Activated naive CD8-positive, alpha-beta T cell (primary cell): Measurements from ENCODE around the gene ATG13.
"Not testable (repeated sequence)": the region's sequence is repeated elsewhere in the genome, so short reads cannot be mapped to it uniquely, and the experiment has no call there.

Experiments
- H3K27ac Mint-ChIP-seq: one replicate; pipeline ENCODE4 v1.8.0; 2021; ENCODE audit warnings: mixed read lengths
- H3K27me3 Mint-ChIP-seq: one replicate; pipeline ENCODE4 v1.8.0; 2021; ENCODE audit warnings: mixed read lengths
- H3K36me3 Mint-ChIP-seq: one replicate; pipeline ENCODE4 v1.8.0; 2021; ENCODE audit warnings: mixed read lengths
- H3K4me1 Mint-ChIP-seq: one replicate; pipeline ENCODE4 v1.8.0; 2021; ENCODE audit warnings: low read depth, mixed read lengths
- H3K4me3 Mint-ChIP-seq: one replicate; pipeline ENCODE4 v1.8.0; 2021; ENCODE audit warnings: mild to moderate bottlenecking, mixed read lengths
- H3K9me3 Mint-ChIP-seq: one replicate; pipeline ENCODE4 v1.8.0; 2021; ENCODE audit warnings: low read depth, mixed read lengths

Gene ATG13

GRCh38 chr11:46617134-46617971 is at the start of gene ATG13, which contains the start of gene HARBI1:
Gene ATG13 (plus strand): TSS chr11:46617553. CDS start chr11:46644292, 26,739 bp downstream.
Gene HARBI1 (minus strand): TSS chr11:46617227. CDS start chr11:46616237, 990 bp downstream.
- peak within 1 kb of the TSS; percentile 99 for H3K27ac Mint-ChIP-seq
- H3K4me1 Mint-ChIP-seq: peaks cover 40% of the 10 kb centered on the region
- no peaks in the 10 kb centered on the region for H3K9me3 Mint-ChIP-seq
- peaks cover 3% of the 10 kb centered on the region for H3K36me3 Mint-ChIP-seq
- H3K27me3 Mint-ChIP-seq: no peaks in the 10 kb centered on the region
- peak within 1 kb of the TSS; percentile 92 for H3K4me3 Mint-ChIP-seq

GRCh38 chr11:46570790-46571398 is 46.5 kb upstream of the ATG13 start:
- H3K9me3 Mint-ChIP-seq: no peaks in the 10 kb centered on the region
- no peaks in the 10 kb centered on the region for H3K27me3 Mint-ChIP-seq
- peaks cover 10% of the 10 kb centered on the region for H3K36me3 Mint-ChIP-seq
- peak overlapping the region; percentile 11 for H3K27ac Mint-ChIP-seq
- H3K4me3 Mint-ChIP-seq: no peak overlapping the region
- peaks cover 28% of the 10 kb centered on the region for H3K4me1 Mint-ChIP-seq

GRCh38 chr11:46574656-46575055 is 42.7 kb upstream of the ATG13 start:
- Mint-ChIP-seq H3K4me1 (peaks cover 34% of the 10 kb centered on the region), H3K36me3 (peaks cover 17% of the 10 kb centered on the region), H3K27me3 (no peaks in the 10 kb centered on the region), H3K27ac (no peak overlapping the region), H3K9me3 (no peaks in the 10 kb centered on the region), H3K4me3 (no peak overlapping the region)

DNA sequence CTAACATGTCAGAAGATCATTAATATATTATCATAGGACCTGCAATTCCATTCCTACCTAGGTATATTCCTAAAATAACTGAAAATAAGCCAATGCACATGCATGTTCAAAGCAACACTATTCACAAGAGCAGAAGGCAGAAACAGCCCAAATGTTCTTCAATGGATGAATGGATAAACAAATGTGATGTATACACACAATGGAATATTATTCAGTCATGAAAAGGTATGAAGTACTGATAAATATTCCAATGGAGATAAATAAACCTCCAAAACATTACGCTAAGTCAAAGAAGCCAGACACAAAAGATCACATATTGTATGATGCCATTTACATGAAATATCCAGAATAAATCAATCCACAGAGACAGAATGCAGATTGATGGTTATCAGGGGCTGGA is 40.3 kb upstream of the ATG13 start:
- peaks cover 21% of the 10 kb centered on the region for H3K36me3 Mint-ChIP-seq

GRCh38 chr11:46582588-46582987 is 34.8 kb upstream of the ATG13 start:
- Mint-ChIP-seq H3K36me3 (peaks cover 8% of the 10 kb centered on the region), H3K4me1 (peaks cover 29% of the 10 kb centered on the region), H3K27ac (no peak overlapping the region), H3K9me3 (no peaks in the 10 kb centered on the region), H3K27me3 (no peaks in the 10 kb centered on the region), H3K4me3 (no peak overlapping the region)

More for the DNA sequence above, 40.3 kb upstream of the ATG13 start:
- peaks cover 34% of the 10 kb centered on the region for H3K4me1 Mint-ChIP-seq
- no peak overlapping the region for H3K27ac Mint-ChIP-seq
- no peaks in the 10 kb centered on the region for H3K9me3 Mint-ChIP-seq
- no peak overlapping the region for H3K4me3 Mint-ChIP-seq
- no peaks in the 10 kb centered on the region for H3K27me3 Mint-ChIP-seq

GRCh38 chr11:46583513-46583912 is 33.8 kb upstream of the ATG13 start:
- H3K27me3 Mint-ChIP-seq: not testable (repeated sequence)

DNA sequence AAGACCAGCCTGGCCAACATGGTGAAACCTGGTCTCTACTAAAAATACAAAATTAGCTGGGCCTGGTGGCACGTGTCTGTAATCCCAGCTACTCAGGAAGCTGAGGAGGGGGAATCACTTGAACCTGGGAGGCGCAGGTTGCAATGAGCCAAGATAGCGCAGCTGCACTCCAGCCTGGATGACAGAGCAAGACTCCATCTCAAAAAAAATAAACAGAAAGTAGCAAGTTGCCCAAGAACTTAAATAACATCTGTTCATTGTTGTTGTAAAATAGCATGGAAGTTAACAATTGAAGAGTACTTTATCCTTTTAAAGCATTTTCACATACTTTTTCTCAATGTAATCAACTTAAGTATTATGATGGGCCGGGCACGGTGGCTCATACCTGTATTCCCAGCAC is 29.2 kb upstream of the ATG13 start:
- Mint-ChIP-seq H3K4me1 (peaks cover 44% of the 10 kb centered on the region), H3K36me3 (peaks cover 7% of the 10 kb centered on the region), H3K27ac (no peak overlapping the region), H3K9me3 (no peaks in the 10 kb centered on the region), H3K4me3 (no peak overlapping the region), H3K27me3 (no peaks in the 10 kb centered on the region)

More at GRCh38 chr11:46583513-46583912, 33.8 kb upstream of the ATG13 start:
- H3K4me3 Mint-ChIP-seq, H3K9me3 Mint-ChIP-seq, H3K27ac Mint-ChIP-seq: not testable (repeated sequence)
- H3K4me1 Mint-ChIP-seq: peaks cover 36% of the 10 kb centered on the region
- H3K36me3 Mint-ChIP-seq: peaks cover 11% of the 10 kb centered on the region

- Mint-ChIP-seq H3K27ac (no peak overlapping the region), H3K4me1 (peaks cover 48% of the 10 kb centered on the region), H3K27me3 (no peaks in the 10 kb centered on the region), H3K9me3 (no peaks in the 10 kb centered on the region), H3K36me3 (peaks cover 7% of the 10 kb centered on the region), H3K4me3 (no peak overlapping the region)
Observed at GRCh38 chr11:46588915-46589314, 28.4 kb upstream of the ATG13 start.

DNA sequence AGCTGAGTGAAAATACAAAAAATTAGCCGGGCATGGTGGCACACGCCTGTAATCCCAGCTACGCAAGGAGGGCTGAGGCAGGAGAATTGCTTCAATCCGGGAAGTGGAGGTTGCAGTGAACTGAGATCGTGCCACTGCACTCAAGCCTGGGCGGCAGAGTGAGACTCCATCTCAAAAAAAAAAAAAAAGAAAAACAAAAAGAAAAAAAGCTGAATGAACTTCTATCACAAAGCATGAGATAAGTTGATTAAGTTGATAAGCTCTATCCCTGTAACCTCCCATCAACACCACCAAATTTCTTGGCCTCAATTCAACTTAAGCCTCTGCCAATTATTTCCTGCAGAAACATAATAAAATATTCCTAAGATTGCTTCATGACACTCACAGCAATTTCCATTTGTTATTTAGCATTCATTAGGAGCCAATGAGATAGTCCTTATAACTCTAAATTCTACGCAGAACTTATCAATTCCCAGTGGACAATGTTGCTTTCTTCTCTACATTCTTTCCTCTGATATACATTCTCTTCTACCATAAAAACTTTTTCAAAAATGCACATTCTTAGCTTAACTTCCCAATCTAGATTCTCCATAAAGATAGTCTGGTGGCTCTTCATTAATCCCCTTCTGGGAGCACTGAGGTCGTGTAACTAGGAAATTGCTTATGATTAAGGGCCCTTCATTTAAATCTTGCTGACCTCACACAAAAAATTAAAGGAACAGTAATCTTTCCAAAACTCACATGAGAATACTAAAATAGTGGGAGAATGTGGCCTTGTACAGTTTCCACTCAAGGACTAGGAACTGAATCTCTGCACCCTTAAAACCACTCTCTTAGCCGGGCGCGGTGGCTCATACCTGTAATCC is 26.4 kb upstream of the ATG13 start:
- no peaks in the 10 kb centered on the region for H3K27me3 Mint-ChIP-seq
- H3K9me3 Mint-ChIP-seq: no peaks in the 10 kb centered on the region
- no peak overlapping the region for H3K27ac Mint-ChIP-seq
- H3K4me1 Mint-ChIP-seq: peaks cover 51% of the 10 kb centered on the region
- H3K4me3 Mint-ChIP-seq: peak overlapping the region; percentile 68
- H3K36me3 Mint-ChIP-seq: peaks cover 7% of the 10 kb centered on the region

DNA sequence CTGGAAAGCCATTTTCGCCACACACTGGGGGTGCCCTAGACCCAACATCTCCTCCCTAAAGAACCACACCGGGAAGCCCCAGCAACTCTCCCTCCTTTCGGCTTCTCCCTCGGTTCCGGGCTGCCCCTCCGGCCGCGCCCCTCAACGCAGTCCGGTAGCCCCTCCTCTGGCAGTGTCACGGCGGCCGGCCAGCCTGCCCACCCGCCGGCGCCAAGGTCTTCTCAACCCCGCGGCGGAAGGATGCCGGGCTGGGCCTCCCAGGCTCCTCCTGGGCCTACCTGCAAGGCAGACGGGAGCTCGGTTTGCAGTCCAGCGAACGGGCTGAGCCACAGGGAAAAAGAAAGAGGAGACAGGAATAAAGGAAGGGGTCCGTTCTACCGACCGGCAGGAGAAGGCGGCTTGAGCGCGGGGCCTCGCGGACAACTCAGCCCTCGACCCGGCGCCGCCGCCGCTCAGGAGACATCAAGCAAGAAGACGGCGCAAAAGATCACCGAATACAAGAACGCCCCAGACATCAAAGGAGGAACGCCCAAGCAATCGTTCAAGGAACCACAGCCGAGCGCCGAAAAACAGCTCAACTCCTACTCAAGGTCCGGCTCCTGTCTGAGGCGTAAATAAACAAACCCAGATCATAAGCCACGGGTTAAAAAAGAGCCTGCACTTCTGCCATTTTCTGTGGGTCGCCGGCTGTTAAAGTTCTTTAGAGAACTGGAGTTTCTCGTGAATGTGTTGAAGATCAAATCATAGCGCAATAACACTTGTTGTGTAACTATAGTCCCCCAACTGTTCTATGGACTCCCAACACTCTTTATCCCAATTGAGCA is 23.6 kb upstream of the ATG13 start, which contains the start of gene AMBRA1:
Gene AMBRA1, minus strand, starts transcription at position 474 of the 824 bp plus-strand sequence. CDS start 45,643 bp downstream, outside the sequence.
- Mint-ChIP-seq H3K4me1 (peaks cover 37% of the 10 kb centered on the region), H3K27ac (peak within 1 kb of the TSS; percentile 93)

DNA sequence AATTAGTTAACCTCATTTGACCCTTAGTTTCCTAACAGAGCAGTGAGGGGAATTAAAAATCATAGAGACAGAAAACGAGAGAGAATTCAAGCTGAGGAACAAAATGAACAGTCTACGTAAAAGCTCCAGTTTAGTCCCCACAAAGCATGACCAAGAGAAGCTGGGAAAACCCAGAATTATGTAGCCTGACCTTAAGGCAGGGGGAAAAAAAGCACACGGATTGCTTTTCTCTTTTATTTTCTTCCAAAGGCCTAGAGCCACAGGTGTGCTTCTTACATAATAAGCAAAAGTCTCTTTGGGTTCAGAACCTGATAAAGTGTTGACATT is 23.0 kb upstream of the ATG13 start:
- H3K4me3 Mint-ChIP-seq: peak overlapping the region; percentile 96
- H3K36me3 Mint-ChIP-seq: peaks cover 2% of the 10 kb centered on the region
- H3K27me3 Mint-ChIP-seq: no peaks in the 10 kb centered on the region
- no peaks in the 10 kb centered on the region for H3K9me3 Mint-ChIP-seq
- peak overlapping the region; percentile 93 for H3K27ac Mint-ChIP-seq
- H3K4me1 Mint-ChIP-seq: peaks cover 32% of the 10 kb centered on the region

More for the DNA sequence above, 23.6 kb upstream of the ATG13 start, which contains the start of gene AMBRA1:
- H3K4me3 Mint-ChIP-seq: peak within 1 kb of the TSS; percentile 96
- H3K9me3 Mint-ChIP-seq: no peaks in the 10 kb centered on the region
- peaks cover 2% of the 10 kb centered on the region for H3K36me3 Mint-ChIP-seq
- no peaks in the 10 kb centered on the region for H3K27me3 Mint-ChIP-seq

DNA sequence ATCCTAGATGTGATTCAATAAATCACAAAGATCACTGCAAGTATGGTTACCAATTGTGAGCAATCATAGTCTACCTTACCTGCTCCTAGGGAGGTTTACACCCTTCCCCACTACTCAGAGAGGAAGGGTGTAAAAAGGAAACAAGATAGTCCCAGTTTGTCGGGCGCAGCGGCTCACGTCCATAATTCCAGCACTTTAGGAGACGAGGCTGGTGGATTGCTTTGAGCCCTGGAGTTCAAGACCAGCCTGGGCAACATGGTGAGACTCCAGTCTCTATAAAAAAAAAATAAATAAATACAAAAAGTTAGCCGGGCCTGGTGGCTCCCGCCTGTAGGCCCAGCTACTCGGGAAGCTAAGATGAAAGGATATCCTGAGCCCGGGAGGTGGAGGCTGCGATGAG is 22.6 kb upstream of the ATG13 start:
- Mint-ChIP-seq H3K27ac (peak overlapping the region; percentile 93), H3K4me1 (peaks cover 30% of the 10 kb centered on the region), H3K9me3 (no peaks in the 10 kb centered on the region), H3K4me3 (no peak overlapping the region), H3K27me3 (no peaks in the 10 kb centered on the region), H3K36me3 (peaks cover 2% of the 10 kb centered on the region)

- Mint-ChIP-seq H3K27ac (no peak overlapping the region), H3K4me3 (no peak overlapping the region), H3K36me3 (no peaks in the 10 kb centered on the region), H3K9me3 (no peaks in the 10 kb centered on the region), H3K27me3 (no peaks in the 10 kb centered on the region), H3K4me1 (peaks cover 15% of the 10 kb centered on the region)
Observed at GRCh38 chr11:46597155-46597554, 20.2 kb upstream of the ATG13 start.

GRCh38 chr11:46597609-46598219 is 19.6 kb upstream of the ATG13 start:
- no peak overlapping the region for H3K4me3 Mint-ChIP-seq
- no peaks in the 10 kb centered on the region for H3K9me3 Mint-ChIP-seq
- peaks cover 11% of the 10 kb centered on the region for H3K4me1 Mint-ChIP-seq
- no peaks in the 10 kb centered on the region for H3K36me3 Mint-ChIP-seq
- no peaks in the 10 kb centered on the region for H3K27me3 Mint-ChIP-seq
- no peak overlapping the region for H3K27ac Mint-ChIP-seq
